Measurements from ENCODE around the gene HSBP1.

The HSBP1 gene

GRCh38 chr16:83814659-83814985 lies 6.8 kb downstream of the HSBP1 start:
- Histone ChIP-seq H3K27me3 (ENCODE audit: control insufficient read depth in 2 of 2, insufficient read depth in 2 of 2, low read length in 2 of 2) (no peaks in the 10 kb centered on the region), H3K4me1 (ENCODE audit: control insufficient read depth in 2 of 2, insufficient read depth in 2 of 2, low read length in 2 of 2) (peaks cover 0 to 5% of the 10 kb centered on the region in 2 donors), H3K9ac (ENCODE audit: low read depth in 1 of 2, low read length in 2 of 2) (no peak overlapping the region), H3K4me3 (ENCODE audit: low read length in 2 of 2) (no peak overlapping the region), H3K9me3 (ENCODE audit: control insufficient read depth in 2 of 2, low read length in 2 of 2) (no peaks in the 10 kb centered on the region), H3K27ac (ENCODE audit: low read depth in 2 of 2, low read length in 2 of 2) (no peak overlapping the region), H3K36me3 (ENCODE audit: control insufficient read depth in 2 of 2, insufficient read depth in 2 of 2, low read length in 2 of 2) (peaks cover 5 to 19% of the 10 kb centered on the region in 2 donors)

GRCh38 chr16:83817022-83817421 lies 9.2 kb downstream of the HSBP1 start:
- Histone ChIP-seq H3K27me3 (ENCODE audit: control insufficient read depth in 2 of 2, insufficient read depth in 2 of 2, low read length in 2 of 2) (no peaks in the 10 kb centered on the region), H3K36me3 (ENCODE audit: control insufficient read depth in 2 of 2, insufficient read depth in 2 of 2, low read length in 2 of 2) (peaks cover 5 to 8% of the 10 kb centered on the region in 2 donors), H3K27ac (ENCODE audit: low read depth in 2 of 2, low read length in 2 of 2) (no peak overlapping the region), H3K4me1 (ENCODE audit: control insufficient read depth in 2 of 2, insufficient read depth in 2 of 2, low read length in 2 of 2) (peaks cover 0 to 5% of the 10 kb centered on the region in 2 donors), H3K9ac (ENCODE audit: low read depth in 1 of 2, low read length in 2 of 2) (no peak overlapping the region), H3K9me3 (ENCODE audit: control insufficient read depth in 2 of 2, low read length in 2 of 2) (no peaks in the 10 kb centered on the region), H3K4me3 (ENCODE audit: low read length in 2 of 2) (no peak overlapping the region)

- Histone ChIP-seq H3K9ac (ENCODE audit: low read depth in 1 of 2, low read length in 2 of 2) (no peak overlapping the region), H3K4me3 (ENCODE audit: low read length in 2 of 2) (no peak overlapping the region), H3K27me3 (ENCODE audit: control insufficient read depth in 2 of 2, insufficient read depth in 2 of 2, low read length in 2 of 2) (no peaks in the 10 kb centered on the region), H3K27ac (ENCODE audit: low read depth in 2 of 2, low read length in 2 of 2) (no peak overlapping the region), H3K36me3 (ENCODE audit: control insufficient read depth in 2 of 2, insufficient read depth in 2 of 2, low read length in 2 of 2) (no peaks in the 10 kb centered on the region), H3K9me3 (ENCODE audit: control insufficient read depth in 2 of 2, low read length in 2 of 2) (no peaks in the 10 kb centered on the region), H3K4me1 (ENCODE audit: control insufficient read depth in 2 of 2, insufficient read depth in 2 of 2, low read length in 2 of 2) (peaks cover 0 to 5% of the 10 kb centered on the region in 2 donors)
These were observed 10.5 kb downstream of the HSBP1 start for GRCh38 chr16:83818276-83818675.

GRCh38 chr16:83819361-83819760 lies 11.6 kb downstream of the HSBP1 start:
- Histone ChIP-seq H3K4me3 (ENCODE audit: low read length in 2 of 2) (no peak overlapping the region), H3K27ac (ENCODE audit: low read depth in 2 of 2, low read length in 2 of 2) (no peak overlapping the region), H3K36me3 (ENCODE audit: control insufficient read depth in 2 of 2, insufficient read depth in 2 of 2, low read length in 2 of 2) (no peaks in the 10 kb centered on the region), H3K27me3 (ENCODE audit: control insufficient read depth in 2 of 2, insufficient read depth in 2 of 2, low read length in 2 of 2) (no peaks in the 10 kb centered on the region), H3K9me3 (ENCODE audit: control insufficient read depth in 2 of 2, low read length in 2 of 2) (no peaks in the 10 kb centered on the region), H3K4me1 (ENCODE audit: control insufficient read depth in 2 of 2, insufficient read depth in 2 of 2, low read length in 2 of 2) (peaks cover 0 to under 1% of the 10 kb centered on the region in 2 donors), H3K9ac (ENCODE audit: low read depth in 1 of 2, low read length in 2 of 2) (no peak overlapping the region)

GRCh38 chr16:83826146-83826913 lies 18.6 kb downstream of the HSBP1 start:
- H3K27ac ChIP-seq (ENCODE audit: low read depth in 2 of 2, low read length in 2 of 2): no peak overlapping the region
- H3K27me3 ChIP-seq (ENCODE audit: control insufficient read depth in 2 of 2, insufficient read depth in 2 of 2, low read length in 2 of 2): no peaks in the 10 kb centered on the region
- H3K4me3 ChIP-seq (ENCODE audit: low read length in 2 of 2): no peak overlapping the region
- H3K4me1 ChIP-seq (ENCODE audit: control insufficient read depth in 2 of 2, insufficient read depth in 2 of 2, low read length in 2 of 2): peaks cover 0 to 2% of the 10 kb centered on the region in 2 donors
- H3K9me3 ChIP-seq (ENCODE audit: control insufficient read depth in 2 of 2, low read length in 2 of 2): no peaks in the 10 kb centered on the region
- no peaks in the 10 kb centered on the region for H3K36me3 ChIP-seq (ENCODE audit: control insufficient read depth in 2 of 2, insufficient read depth in 2 of 2, low read length in 2 of 2)
- H3K9ac ChIP-seq (ENCODE audit: low read depth in 1 of 2, low read length in 2 of 2): no peak overlapping the region

- Histone ChIP-seq H3K9me3 (ENCODE audit: control insufficient read depth in 2 of 2, low read length in 2 of 2) (no peaks in the 10 kb centered on the region), H3K27me3 (ENCODE audit: control insufficient read depth in 2 of 2, insufficient read depth in 2 of 2, low read length in 2 of 2) (peaks cover 0 to 3% of the 10 kb centered on the region in 2 donors), H3K4me1 (ENCODE audit: control insufficient read depth in 2 of 2, insufficient read depth in 2 of 2, low read length in 2 of 2) (peaks cover 0 to 2% of the 10 kb centered on the region in 2 donors), H3K27ac (ENCODE audit: low read depth in 2 of 2, low read length in 2 of 2) (no peak overlapping the region), H3K36me3 (ENCODE audit: control insufficient read depth in 2 of 2, insufficient read depth in 2 of 2, low read length in 2 of 2) (no peaks in the 10 kb centered on the region), H3K4me3 (ENCODE audit: low read length in 2 of 2) (no peak overlapping the region), H3K9ac (ENCODE audit: low read depth in 1 of 2, low read length in 2 of 2) (no peak overlapping the region)
These were observed 22.5 kb downstream of the HSBP1 start for GRCh38 chr16:83830091-83830768.

GRCh38 chr16:83830769-83831455 lies 23.1 kb downstream of the HSBP1 start:
- no peak overlapping the region for H3K27ac ChIP-seq (ENCODE audit: low read depth in 2 of 2, low read length in 2 of 2)
- H3K9me3 ChIP-seq (ENCODE audit: control insufficient read depth in 2 of 2, low read length in 2 of 2): no peaks in the 10 kb centered on the region
- peaks cover 0 to 3% of the 10 kb centered on the region in 2 donors for H3K27me3 ChIP-seq (ENCODE audit: control insufficient read depth in 2 of 2, insufficient read depth in 2 of 2, low read length in 2 of 2)
- H3K9ac ChIP-seq (ENCODE audit: low read depth in 1 of 2, low read length in 2 of 2): no peak overlapping the region
- H3K4me1 ChIP-seq (ENCODE audit: control insufficient read depth in 2 of 2, insufficient read depth in 2 of 2, low read length in 2 of 2): peaks cover 0 to 1% of the 10 kb centered on the region in 2 donors
- no peaks in the 10 kb centered on the region for H3K36me3 ChIP-seq (ENCODE audit: control insufficient read depth in 2 of 2, insufficient read depth in 2 of 2, low read length in 2 of 2)
- H3K4me3 ChIP-seq (ENCODE audit: low read length in 2 of 2): no peak overlapping the region

- no peaks in the 10 kb centered on the region for H3K4me1 ChIP-seq (ENCODE audit: control insufficient read depth in 2 of 2, insufficient read depth in 2 of 2, low read length in 2 of 2)
- no peak overlapping the region for H3K9ac ChIP-seq (ENCODE audit: low read depth in 1 of 2, low read length in 2 of 2)
- H3K9me3 ChIP-seq (ENCODE audit: control insufficient read depth in 2 of 2, low read length in 2 of 2): no peaks in the 10 kb centered on the region
- H3K27me3 ChIP-seq (ENCODE audit: control insufficient read depth in 2 of 2, insufficient read depth in 2 of 2, low read length in 2 of 2): peaks cover 0 to 3% of the 10 kb centered on the region in 2 donors
- H3K36me3 ChIP-seq (ENCODE audit: control insufficient read depth in 2 of 2, insufficient read depth in 2 of 2, low read length in 2 of 2): no peaks in the 10 kb centered on the region
- H3K27ac ChIP-seq (ENCODE audit: low read depth in 2 of 2, low read length in 2 of 2): no peak overlapping the region
- no peak overlapping the region for H3K4me3 ChIP-seq (ENCODE audit: low read length in 2 of 2)
These were observed 23.7 kb downstream of the HSBP1 start for GRCh38 chr16:83831456-83831987.

- Histone ChIP-seq H3K4me3 (ENCODE audit: low read length in 2 of 2) (no peak overlapping the region), H3K4me1 (ENCODE audit: control insufficient read depth in 2 of 2, insufficient read depth in 2 of 2, low read length in 2 of 2) (no peaks in the 10 kb centered on the region), H3K9me3 (ENCODE audit: control insufficient read depth in 2 of 2, low read length in 2 of 2) (no peaks in the 10 kb centered on the region), H3K27me3 (ENCODE audit: control insufficient read depth in 2 of 2, insufficient read depth in 2 of 2, low read length in 2 of 2) (peaks cover 0 to 6% of the 10 kb centered on the region in 2 donors), H3K36me3 (ENCODE audit: control insufficient read depth in 2 of 2, insufficient read depth in 2 of 2, low read length in 2 of 2) (no peaks in the 10 kb centered on the region), H3K27ac (ENCODE audit: low read depth in 2 of 2, low read length in 2 of 2) (no peak overlapping the region), H3K9ac (ENCODE audit: low read depth in 1 of 2, low read length in 2 of 2) (no peak overlapping the region)
These were observed 26.1 kb downstream of the HSBP1 start for GRCh38 chr16:83833921-83834320.

Measured in mucosa of rectum (tissue), 2 donors.